ENCODE measurements around the gene CTNNBIP1. TPM values are rescaled to one million over a fixed set of nuclear protein-coding genes. Genes with fewer than 3 reads are reported as not detected.
A peak's percentile ranks its signal among the peaks of the same experiment; 100 is the strongest.

The CTNNBIP1 gene
- total and polyA plus RNA-seq, 9 of the 15 experiments (the other 6 are each of a cell fraction or from before 2014, with no cell fraction given): 0.65 to 29.2 (median 14.7) TPM

GRCh38 chr1:9816199-9816598 is 93.9 kb downstream of the CTNNBIP1 start (continued):
- TF ChIP-seq ZBTB40 (IDR thresholded peaks at IDR 0.05) (peak; percentile 62), ZBTB40 (CRISPR knock-in tag; IDR thresholded peaks at IDR 0.05) (no peak), LEF1 (IDR thresholded peaks at IDR 0.05) (no peak), ZNF583 (CRISPR knock-in tag; IDR thresholded peaks at IDR 0.05) (no peak), RUNX1 (IDR thresholded peaks at IDR 0.05; ENCODE audit: low read depth) (no peak), ZBTB49 (CRISPR knock-in tag; IDR thresholded peaks at IDR 0.05; ENCODE audit: borderline replicate concordance) (no peak), HBP1 (CRISPR knock-in tag; IDR thresholded peaks at IDR 0.05) (no peak), SPI1 (IDR thresholded peaks at IDR 0.05; ENCODE audit: borderline replicate concordance, low read depth, low read length) (no peak), SMAD3 (CRISPR knock-in tag; conservative IDR thresholded peaks at IDR 0.05) (no peak), ZNF143 (CRISPR knock-in tag; IDR thresholded peaks at IDR 0.05) (no peak), TRIM24 (IDR thresholded peaks at IDR 0.05) (peak in 1 of 2 experiments; percentile 18; a peak in 1 of 4 replicates), PHB (CRISPR knock-in tag; IDR thresholded peaks at IDR 0.05) (no peak), JUNB (CRISPR knock-in tag; conservative IDR thresholded peaks at IDR 0.05) (no peak), IRF2 (CRISPR knock-in tag; IDR thresholded peaks at IDR 0.05) (no peak), CEBPB (tag; IDR thresholded peaks at IDR 0.05) (peak; percentile 49)
